NB4 (cell line): ENCODE results near the gene ATG4B.

Experiments used
- DNase-seq: peaks from one replicate; pipeline ENCODE4 v3.0.0; 2010; ENCODE audit warnings: low read depth
- H3K4me3 ChIP-seq: one replicate; pipeline ENCODE4 v1.5.1; 2011; ENCODE audit warnings: mild to moderate bottlenecking, low read depth, low read length, moderate library complexity
- MYC ChIP-seq: IDR thresholded peaks from 2 replicates; pipeline ENCODE4 v1.6.1; 2011; ENCODE audit warnings: low read depth, low read length
- POLR2A ChIP-seq: IDR thresholded peaks from 2 replicates; pipeline ENCODE4 v1.6.1; 2011; ENCODE audit warnings: mild to moderate bottlenecking; ENCODE audit not compliant: insufficient read length; ENCODE audit errors: extremely low read depth
- TF ChIP-seq, protein P1 (sequence below): IDR thresholded peaks from one replicate; pipeline ENCODE4 v1.5.1; 2012; ENCODE audit warnings: low read depth, low read length
- TF ChIP-seq, protein P2 (sequence below): IDR thresholded peaks from 2 replicates; pipeline ENCODE4 v1.6.1; 2011; ENCODE audit warnings: low read depth, low read length

Gene ATG4B

DNA sequence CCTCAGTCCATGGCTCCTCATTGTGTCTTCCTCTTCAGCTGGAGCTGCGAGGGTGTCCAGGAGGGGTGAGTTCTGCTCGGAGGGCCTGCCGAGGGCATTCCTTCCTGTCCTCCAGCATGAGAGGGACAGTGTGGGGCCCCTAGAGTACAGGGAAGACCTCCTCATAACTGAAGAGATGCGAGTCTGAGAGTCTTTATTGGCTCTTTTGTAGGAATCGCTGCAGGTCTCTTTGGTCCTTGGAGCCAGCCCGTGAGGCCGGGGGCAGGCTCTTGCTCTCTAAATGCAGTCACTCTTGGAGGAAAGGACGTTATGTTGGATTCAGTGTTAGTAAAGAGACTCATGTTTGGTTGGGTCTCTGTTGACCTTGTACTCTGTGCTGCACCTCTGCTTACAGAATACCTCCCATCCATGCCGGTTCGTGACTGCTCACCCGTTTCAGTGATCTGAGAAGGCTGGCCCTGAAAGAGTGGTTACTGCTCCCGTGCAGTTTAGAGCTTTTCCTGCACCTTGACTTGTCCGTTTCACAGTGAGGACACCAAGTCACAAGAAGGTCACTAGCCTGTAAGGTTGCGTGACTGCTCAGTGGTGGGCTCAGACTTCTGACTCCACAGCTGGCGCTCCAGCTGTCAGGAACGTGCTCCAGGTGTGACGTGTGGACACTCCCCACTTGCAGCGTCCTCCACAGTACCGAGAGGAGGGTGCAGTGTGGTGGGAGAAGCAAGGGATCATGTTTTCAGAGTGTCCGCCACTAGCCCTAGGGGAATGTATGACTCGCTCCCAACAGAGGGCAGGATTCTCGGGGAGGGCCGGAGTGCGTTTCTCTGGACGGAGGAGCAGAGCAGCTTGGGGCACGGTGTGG is 7.8 kb downstream of the ATG4B start:
- TF ChIP-seq, protein P1, sequence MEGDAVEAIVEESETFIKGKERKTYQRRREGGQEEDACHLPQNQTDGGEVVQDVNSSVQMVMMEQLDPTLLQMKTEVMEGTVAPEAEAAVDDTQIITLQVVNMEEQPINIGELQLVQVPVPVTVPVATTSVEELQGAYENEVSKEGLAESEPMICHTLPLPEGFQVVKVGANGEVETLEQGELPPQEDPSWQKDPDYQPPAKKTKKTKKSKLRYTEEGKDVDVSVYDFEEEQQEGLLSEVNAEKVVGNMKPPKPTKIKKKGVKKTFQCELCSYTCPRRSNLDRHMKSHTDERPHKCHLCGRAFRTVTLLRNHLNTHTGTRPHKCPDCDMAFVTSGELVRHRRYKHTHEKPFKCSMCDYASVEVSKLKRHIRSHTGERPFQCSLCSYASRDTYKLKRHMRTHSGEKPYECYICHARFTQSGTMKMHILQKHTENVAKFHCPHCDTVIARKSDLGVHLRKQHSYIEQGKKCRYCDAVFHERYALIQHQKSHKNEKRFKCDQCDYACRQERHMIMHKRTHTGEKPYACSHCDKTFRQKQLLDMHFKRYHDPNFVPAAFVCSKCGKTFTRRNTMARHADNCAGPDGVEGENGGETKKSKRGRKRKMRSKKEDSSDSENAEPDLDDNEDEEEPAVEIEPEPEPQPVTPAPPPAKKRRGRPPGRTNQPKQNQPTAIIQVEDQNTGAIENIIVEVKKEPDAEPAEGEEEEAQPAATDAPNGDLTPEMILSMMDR = no peak
- TF ChIP-seq, protein P2, sequence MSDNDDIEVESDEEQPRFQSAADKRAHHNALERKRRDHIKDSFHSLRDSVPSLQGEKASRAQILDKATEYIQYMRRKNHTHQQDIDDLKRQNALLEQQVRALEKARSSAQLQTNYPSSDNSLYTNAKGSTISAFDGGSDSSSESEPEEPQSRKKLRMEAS = no peak
- TF ChIP-seq POLR2A (no peak), MYC (no peak)
- H3K4me3 ChIP-seq = no peak overlapping the region
- no peak for DNase-seq

DNA sequence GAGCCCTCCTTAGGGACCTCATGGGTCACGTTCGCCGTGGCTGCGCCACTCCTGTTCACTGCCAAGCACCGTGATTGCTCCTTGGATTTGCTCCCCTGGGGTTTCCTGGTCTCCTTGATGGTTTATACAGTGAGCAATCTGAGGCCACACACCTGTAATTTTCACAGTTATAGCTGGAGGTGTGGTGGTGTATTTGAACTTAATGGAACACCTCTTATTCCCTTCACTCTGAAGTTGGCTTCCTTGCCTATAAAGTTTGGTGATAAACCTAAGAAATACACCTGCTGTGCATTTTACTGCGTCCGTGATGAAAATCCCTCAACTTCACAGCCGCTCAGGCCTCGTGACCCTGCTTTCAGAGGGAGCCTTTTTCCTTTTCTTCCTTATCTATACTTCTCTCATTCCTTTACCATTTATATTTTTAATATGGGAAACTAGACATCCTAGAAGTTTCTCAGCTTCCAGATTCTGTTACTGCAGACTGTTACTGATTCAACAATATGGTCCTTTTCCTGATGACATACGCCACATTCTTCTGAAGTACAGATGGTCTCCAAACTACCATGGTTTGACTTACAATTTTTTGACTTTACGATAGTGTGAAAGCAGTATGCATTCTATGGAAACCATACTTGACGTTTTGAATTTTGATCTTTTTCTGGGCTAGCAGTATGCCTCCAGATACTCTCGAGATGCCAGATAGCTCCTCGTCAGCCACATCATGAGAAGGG is 8.6 kb downstream of the ATG4B start:
- DNase-seq = no peak
- no peak overlapping the region for H3K4me3 ChIP-seq
- TF ChIP-seq POLR2A = no peak
- TF ChIP-seq, protein P1 = no peak
- TF ChIP-seq, protein P2 = no peak

DNA sequence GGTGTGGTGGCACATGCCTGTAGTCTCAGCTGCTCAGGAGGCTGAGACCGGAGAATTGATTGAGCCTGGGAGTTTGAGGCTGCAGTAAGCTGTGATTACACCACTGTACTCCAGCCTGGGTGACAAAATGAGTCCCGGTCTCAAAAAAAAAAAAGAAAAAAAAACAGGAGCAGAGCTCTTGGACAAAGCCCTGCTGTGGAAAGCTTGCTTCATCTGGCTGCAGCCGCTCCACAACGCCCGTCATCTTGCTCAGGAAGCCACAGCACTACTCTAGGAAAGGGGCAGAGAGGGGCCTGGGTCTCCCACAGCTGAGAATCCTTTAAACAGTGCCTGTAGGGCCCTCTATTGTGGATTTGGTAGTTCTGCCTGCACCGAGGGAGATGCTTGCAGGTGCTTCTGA is 11.0 kb downstream of the ATG4B start:
- TF ChIP-seq, protein P1 = no peak
- TF ChIP-seq, protein P2 = no peak
- TF ChIP-seq POLR2A (no peak), MYC (no peak)
- no peak overlapping the region for H3K4me3 ChIP-seq
- DNase-seq = no peak

DNA sequence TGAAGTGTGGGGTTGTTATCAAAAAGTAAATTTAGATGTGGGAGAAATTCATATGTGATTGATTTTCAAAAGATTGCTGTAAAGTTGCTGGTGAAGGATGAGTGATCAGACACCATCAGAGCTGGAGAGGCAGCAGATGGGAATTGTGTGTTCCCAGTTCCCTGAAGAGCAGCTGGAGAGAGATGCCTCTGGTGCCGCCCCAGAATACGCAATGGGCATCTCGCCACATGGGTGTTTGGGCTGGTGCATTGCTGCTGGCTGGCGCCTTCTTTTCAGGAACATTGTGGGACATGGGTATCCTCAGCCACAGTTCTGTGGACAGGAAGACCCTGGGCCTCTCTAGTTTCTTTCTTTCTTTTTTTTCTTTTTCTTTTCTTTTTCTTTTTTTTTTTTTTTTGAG is 11.9 kb downstream of the ATG4B start:
- no peak overlapping the region for H3K4me3 ChIP-seq
- no peak for TF ChIP-seq MYC
- no peak for DNase-seq

DNA sequence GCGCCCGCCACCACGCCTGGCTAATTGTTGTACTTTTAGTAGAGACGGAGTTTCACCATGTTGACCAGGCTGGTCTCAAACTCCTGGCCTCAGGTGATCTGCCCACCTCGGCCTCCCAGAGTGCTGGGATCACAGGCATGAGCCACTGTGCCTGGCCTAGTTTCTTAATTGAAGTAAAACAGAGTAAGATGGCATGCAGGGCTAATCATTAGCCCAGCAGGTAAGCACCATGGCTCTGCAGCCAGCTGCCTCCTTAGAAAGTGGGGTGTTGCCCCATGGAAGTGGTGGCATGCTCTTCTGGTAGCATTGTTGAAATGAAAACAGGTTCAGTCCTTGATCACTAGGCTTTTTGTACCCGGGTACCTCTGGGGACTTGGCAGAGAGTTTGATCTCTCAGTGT is 12.4 kb downstream of the ATG4B start:
- no peak overlapping the region for H3K4me3 ChIP-seq
- DNase-seq = no peak
- no peak for TF ChIP-seq MYC
- TF ChIP-seq POLR2A = no peak
- TF ChIP-seq, protein P1 = no peak
- TF ChIP-seq, protein P2 = no peak

DNA sequence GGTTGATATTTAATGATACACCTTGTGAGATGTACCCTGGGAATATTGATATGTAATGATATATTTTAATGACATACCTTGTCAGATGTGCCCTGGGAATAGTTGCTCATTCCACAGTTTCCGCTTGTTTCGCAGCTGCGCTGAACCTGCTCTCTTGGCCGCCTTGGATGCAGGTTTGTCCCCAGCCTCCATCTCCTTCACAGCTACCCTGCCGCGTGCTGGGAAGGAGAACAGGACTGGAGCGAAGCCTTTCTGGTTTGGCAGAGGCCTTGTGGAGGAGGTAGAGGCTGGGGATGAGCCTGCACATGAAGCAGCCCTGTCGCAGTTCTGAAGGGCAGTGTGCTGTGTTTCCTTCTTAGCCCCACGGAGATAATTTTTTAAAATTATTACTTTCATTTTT is 14.6 kb downstream of the ATG4B start:
- no peak overlapping the region for H3K4me3 ChIP-seq
- TF ChIP-seq, protein P2 = no peak
- TF ChIP-seq, protein P1 = no peak
- no peak for TF ChIP-seq POLR2A
- DNase-seq = no peak
